Muscle layer of duodenum (tissue), 2 donors: Measurements from ENCODE around the gene CALD1.

Experiments
- H3K27ac ChIP-seq: one replicate; pipeline ENCODE4 v1.7.0; 2013; ENCODE audit warnings: mild to moderate bottlenecking, low read length
- H3K27me3 ChIP-seq: one replicate; pipeline ENCODE4 v1.7.0; 2013; ENCODE audit warnings: low read depth, mild to moderate bottlenecking, control low read depth, low read length
- H3K36me3 ChIP-seq, 2 donors: one replicate each; pipeline ENCODE4 v1.7.0; 2013; ENCODE audit warnings: low read length in 2 of 2, control low read depth in 1 of 2, mild to moderate bottlenecking in 1 of 2; ENCODE audit not compliant: insufficient read depth in 2 of 2, control insufficient read depth in 1 of 2
- H3K4me1 ChIP-seq, 2 donors: one replicate each; pipeline ENCODE4 v1.7.0; 2013; ENCODE audit warnings: low read length in 2 of 2, mild to moderate bottlenecking in 2 of 2, control low read depth in 1 of 2, moderate library complexity in 1 of 2; ENCODE audit not compliant: insufficient read depth in 2 of 2, control insufficient read depth in 1 of 2
- H3K4me3 ChIP-seq, 2 donors: one replicate each; pipeline ENCODE4 v1.7.0; 2013; ENCODE audit warnings: low read length in 2 of 2, low read depth in 1 of 2, mild to moderate bottlenecking in 1 of 2
- H3K9me3 ChIP-seq, 2 donors: one replicate each; pipeline ENCODE4 v1.7.0; 2013; ENCODE audit warnings: low read length in 2 of 2, control low read depth in 1 of 2, mild to moderate bottlenecking in 1 of 2; ENCODE audit not compliant: control insufficient read depth in 1 of 2
- donor health status: healthy.

The CALD1 gene, protein sequence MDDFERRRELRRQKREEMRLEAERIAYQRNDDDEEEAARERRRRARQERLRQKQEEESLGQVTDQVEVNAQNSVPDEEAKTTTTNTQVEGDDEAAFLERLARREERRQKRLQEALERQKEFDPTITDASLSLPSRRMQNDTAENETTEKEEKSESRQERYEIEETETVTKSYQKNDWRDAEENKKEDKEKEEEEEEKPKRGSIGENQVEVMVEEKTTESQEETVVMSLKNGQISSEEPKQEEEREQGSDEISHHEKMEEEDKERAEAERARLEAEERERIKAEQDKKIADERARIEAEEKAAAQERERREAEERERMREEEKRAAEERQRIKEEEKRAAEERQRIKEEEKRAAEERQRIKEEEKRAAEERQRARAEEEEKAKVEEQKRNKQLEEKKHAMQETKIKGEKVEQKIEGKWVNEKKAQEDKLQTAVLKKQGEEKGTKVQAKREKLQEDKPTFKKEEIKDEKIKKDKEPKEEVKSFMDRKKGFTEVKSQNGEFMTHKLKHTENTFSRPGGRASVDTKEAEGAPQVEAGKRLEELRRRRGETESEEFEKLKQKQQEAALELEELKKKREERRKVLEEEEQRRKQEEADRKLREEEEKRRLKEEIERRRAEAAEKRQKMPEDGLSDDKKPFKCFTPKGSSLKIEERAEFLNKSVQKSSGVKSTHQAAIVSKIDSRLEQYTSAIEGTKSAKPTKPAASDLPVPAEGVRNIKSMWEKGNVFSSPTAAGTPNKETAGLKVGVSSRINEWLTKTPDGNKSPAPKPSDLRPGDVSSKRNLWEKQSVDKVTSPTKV

DNA sequence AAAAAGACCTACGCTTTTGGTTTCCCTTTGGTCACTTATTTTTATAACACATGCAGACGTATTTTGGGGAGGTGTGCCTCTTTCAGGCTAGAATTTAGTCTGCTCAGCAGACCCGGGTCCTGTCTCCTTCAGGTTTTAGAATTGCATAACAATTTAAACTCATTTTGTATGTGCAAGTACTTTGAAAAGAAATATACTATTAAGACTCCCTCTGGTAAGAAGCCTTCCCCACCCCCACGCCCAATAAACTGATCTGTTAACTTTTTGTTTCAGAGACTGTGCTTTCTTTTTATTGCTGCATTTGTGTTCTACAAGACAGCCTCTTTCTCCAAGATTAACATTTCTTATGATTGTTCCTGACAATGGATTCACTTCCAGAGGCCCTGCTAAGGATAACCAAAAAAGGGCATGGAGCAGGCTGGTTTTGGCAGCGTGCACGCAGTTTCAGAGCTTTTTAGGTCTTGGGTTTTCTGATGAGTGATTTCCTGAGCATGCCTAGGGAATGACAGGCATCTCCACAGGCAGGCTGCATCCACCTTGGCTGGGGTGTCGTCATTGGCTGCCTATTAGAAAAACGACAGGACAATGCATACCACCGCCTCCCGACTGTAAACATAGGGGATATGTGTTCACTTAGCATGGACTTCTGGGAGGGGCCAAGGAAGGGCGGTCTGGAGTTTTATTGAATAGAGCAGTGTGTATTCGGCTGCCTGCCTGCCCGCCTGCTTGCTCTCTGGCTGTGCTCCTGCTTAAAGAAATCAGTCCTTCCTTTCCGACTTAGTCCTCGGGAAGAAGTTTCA lies at the start of gene CALD1:
CALD1 (plus strand) TSS at position 694 of the 800 bp plus-strand sequence. CDS start 88,100 bp downstream, outside the sequence.
- peak within 1 kb of the TSS; percentile 95 for H3K27ac ChIP-seq
- peaks cover 0 to 16% of the 10 kb centered on the region in 2 donors for H3K36me3 ChIP-seq
- no peaks in the 10 kb centered on the region for H3K9me3 ChIP-seq
- peak within 1 kb of the TSS; percentile 67 to 75 for H3K4me3 ChIP-seq
- no peaks in the 10 kb centered on the region for H3K27me3 ChIP-seq
- peaks cover 5 to 14% of the 10 kb centered on the region in 2 donors for H3K4me1 ChIP-seq

DNA sequence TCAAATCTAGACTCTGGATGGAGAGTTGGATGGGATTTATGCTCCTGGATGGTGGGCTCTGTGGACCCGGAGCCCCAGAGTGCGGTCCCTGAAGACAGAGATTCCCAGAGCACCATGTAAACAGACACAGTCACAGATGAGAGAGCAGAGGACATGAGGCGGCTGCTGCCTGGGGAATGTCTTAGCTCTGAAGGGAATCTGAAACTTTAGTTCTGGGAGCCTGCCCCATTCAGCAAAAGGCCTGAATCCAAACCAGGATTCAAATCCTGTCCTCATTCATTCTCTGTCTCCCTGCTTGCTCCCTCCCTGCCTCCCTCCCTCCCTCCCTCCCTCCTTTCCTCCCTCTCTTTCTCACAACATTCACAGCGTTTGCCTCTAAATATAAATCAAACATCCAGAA lies 49.5 kb upstream of the CALD1 start:
- Histone ChIP-seq H3K9me3 (no peaks in the 10 kb centered on the region), H3K27me3 (no peaks in the 10 kb centered on the region), H3K36me3 (no peaks in the 10 kb centered on the region), H3K4me3 (peak overlapping the region in 1 of 2 donors; percentile 23), H3K27ac (peak overlapping the region; percentile 88), H3K4me1 (peaks cover 17 to 24% of the 10 kb centered on the region in 2 donors)

DNA sequence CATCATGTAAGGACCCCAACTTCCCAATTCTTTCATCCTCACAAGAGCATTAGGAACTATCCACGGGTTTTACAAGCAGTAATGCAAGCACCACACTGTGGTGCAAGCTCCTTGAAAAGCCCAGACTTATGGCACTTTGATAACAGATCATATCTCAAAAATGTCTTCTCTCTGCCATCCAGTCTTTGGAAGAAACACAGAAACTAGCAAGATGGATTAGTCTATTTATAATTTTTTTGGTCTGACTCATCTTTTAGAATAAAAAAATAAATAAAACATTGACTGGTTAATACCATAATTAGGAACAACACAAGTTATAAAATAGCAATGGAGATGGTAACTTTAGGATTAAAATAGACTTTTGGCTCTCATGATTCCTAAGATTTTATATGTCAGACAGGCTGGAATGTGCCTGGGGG lies 49.0 kb upstream of the CALD1 start:
- Histone ChIP-seq H3K9me3 (no peaks in the 10 kb centered on the region), H3K27ac (peak overlapping the region; percentile 88), H3K27me3 (no peaks in the 10 kb centered on the region), H3K4me3 (peak overlapping the region in 1 of 2 donors; percentile 6), H3K36me3 (no peaks in the 10 kb centered on the region), H3K4me1 (peaks cover 17 to 24% of the 10 kb centered on the region in 2 donors)

DNA sequence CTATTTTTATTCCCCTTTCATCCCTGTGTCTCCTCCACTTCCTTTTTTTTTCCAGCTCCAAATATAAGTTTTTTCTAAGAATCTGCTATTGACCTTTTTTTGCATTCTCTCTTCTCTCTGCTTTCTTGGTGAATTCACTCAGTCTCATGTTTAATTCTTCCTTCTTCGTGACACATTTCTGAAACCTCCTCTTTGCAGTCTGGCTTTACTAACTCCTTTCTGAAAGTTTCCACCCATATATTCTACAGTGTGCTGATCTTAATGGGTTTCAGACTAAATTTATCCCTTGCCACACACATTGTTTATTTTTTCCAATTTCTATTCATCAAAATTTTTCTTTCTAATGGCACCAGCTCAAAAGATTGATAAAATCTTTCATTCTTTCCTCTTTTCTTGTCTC lies 47.8 kb upstream of the CALD1 start:
- no peaks in the 10 kb centered on the region for H3K9me3 ChIP-seq
- H3K4me3 ChIP-seq, result no peak overlapping the region
- H3K4me1 ChIP-seq, result peaks cover 17 to 22% of the 10 kb centered on the region in 2 donors
- peak overlapping the region; percentile 88 for H3K27ac ChIP-seq
- H3K36me3 ChIP-seq, result no peaks in the 10 kb centered on the region
- no peaks in the 10 kb centered on the region for H3K27me3 ChIP-seq

DNA sequence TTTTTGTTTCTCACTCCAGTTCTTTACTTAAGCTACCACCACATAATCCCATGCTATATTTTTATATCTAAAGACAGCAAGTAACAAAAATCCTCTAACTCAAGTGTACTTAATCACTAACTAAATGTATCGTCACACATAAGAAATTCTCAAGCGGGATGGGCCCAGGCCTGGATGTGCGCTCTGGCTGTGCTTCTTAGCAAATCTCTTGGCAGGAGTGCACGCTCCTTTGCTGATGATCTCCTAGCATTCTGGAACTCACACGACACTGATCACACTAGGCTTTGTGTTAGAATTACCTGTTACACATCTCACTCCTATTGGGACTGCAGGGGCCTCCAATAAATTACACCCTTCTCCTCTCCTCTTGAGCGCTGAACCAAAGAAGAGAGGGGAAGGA lies 46.7 kb upstream of the CALD1 start:
- no peaks in the 10 kb centered on the region for H3K9me3 ChIP-seq
- no peak overlapping the region for H3K27ac ChIP-seq
- peaks cover 16 to 17% of the 10 kb centered on the region in 2 donors for H3K4me1 ChIP-seq
- H3K27me3 ChIP-seq, result no peaks in the 10 kb centered on the region
- no peaks in the 10 kb centered on the region for H3K36me3 ChIP-seq
- H3K4me3 ChIP-seq, result no peak overlapping the region

DNA sequence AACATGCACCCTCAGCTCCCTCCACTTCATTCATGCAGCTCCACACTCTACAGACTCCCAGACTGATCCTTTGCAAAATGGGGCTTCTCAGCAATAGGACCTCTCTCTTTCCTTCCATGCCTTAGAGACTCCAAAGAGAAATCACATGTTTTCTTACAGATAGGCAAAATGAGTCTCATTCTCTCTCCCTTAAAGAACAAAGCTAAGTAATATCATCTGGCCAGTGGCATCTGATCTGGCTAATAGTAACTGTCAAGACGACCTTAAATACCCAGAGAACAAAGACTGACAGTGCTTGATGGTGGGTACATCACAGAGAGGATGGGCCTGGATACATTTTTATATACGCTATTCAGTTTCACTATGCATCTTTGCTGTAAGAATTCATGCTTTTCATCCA lies 43.1 kb upstream of the CALD1 start:
- Histone ChIP-seq H3K4me3 (no peak overlapping the region), H3K36me3 (no peaks in the 10 kb centered on the region), H3K4me1 (peaks cover 8% of the 10 kb centered on the region in 2 donors), H3K27me3 (no peaks in the 10 kb centered on the region), H3K9me3 (no peaks in the 10 kb centered on the region), H3K27ac (no peak overlapping the region)

DNA sequence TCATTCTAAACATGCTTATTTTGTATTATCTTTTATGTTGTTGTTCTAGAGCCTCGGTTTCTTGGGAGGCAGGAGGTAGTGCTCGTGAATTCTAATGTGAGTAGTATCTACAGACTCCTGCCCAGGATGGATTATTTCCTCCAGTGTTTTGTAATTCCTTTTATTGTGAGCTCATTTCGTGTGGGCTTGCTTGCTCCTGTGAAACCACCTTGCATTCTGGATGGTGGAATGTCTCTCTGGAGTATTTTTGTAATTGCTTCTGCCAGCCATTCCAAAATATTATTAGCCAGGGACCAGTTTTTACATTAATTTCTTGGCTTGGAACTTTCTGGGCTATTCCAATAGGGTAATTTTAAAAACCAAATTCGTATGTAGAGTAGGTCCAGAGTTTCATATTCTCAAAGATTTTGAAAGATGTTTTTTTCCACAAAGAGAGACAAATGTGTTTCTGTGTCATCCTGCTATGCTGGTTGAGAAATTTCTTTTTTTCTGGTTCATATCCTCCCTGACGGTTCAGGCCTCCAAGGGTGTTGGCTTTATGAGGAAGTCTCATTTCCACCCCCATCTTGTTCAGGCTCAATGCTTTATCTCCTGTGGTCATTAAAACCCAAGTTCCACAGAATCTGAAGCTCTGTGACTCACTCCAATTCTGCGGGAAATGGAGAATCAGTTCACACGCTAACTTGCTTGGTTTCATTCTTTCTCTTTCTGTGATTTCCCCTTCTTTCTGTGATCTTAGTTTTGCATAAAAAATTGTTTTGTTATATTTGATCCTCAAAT lies 41.7 kb upstream of the CALD1 start:
- Histone ChIP-seq H3K4me1 (peaks cover 0 to 8% of the 10 kb centered on the region in 2 donors), H3K27ac (no peak overlapping the region), H3K9me3 (no peaks in the 10 kb centered on the region), H3K36me3 (peaks cover 0 to 4% of the 10 kb centered on the region in 2 donors), H3K4me3 (no peak overlapping the region), H3K27me3 (no peaks in the 10 kb centered on the region)

DNA sequence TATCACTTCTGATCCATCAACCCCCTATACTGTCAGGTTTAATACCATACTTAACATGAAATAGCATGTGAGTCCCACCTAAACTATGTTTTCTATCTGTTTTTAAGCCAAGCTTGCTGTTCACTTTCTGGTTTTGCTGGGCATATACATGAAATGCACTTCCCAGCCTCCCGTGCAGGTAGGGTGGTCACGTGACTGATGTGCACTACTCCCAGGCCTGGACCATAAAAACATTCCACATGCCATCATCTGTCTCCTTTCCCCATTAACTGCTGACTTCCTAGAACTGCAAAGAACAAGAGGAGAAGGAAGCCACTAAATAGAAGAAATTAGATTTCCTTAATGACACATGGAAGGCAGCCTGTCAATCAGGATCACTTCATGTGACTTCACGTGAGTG lies 40.1 kb upstream of the CALD1 start:
- no peaks in the 10 kb centered on the region for H3K27me3 ChIP-seq
- H3K4me1 ChIP-seq, result peaks cover 0 to 13% of the 10 kb centered on the region in 2 donors
- H3K27ac ChIP-seq, result no peak overlapping the region
- peaks cover 0 to 6% of the 10 kb centered on the region in 2 donors for H3K36me3 ChIP-seq
- no peaks in the 10 kb centered on the region for H3K9me3 ChIP-seq
- no peak overlapping the region for H3K4me3 ChIP-seq

DNA sequence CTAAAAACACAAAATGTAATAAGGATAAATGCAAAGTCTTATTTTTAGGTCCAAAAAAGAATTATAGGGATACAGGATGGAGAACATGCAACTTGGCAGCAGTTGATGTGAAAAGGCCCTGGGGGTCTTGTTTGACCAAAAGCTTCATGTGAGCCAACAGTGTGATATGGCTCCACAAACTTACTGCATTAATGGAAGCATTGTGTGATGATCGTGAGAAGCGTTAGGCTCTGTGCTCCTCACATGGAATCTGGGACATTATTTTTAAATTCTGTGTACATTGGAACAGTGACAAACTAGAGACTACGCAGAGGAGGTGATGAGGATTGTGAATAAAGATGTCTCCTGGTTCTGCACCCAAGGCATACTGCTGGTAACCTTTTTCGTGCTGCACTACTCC lies 39.1 kb upstream of the CALD1 start:
- no peak overlapping the region for H3K4me3 ChIP-seq
- H3K27me3 ChIP-seq, result no peaks in the 10 kb centered on the region
- peaks cover 0 to 13% of the 10 kb centered on the region in 2 donors for H3K4me1 ChIP-seq
- H3K27ac ChIP-seq, result no peak overlapping the region
- H3K9me3 ChIP-seq, result no peaks in the 10 kb centered on the region
- peaks cover 0 to 6% of the 10 kb centered on the region in 2 donors for H3K36me3 ChIP-seq

DNA sequence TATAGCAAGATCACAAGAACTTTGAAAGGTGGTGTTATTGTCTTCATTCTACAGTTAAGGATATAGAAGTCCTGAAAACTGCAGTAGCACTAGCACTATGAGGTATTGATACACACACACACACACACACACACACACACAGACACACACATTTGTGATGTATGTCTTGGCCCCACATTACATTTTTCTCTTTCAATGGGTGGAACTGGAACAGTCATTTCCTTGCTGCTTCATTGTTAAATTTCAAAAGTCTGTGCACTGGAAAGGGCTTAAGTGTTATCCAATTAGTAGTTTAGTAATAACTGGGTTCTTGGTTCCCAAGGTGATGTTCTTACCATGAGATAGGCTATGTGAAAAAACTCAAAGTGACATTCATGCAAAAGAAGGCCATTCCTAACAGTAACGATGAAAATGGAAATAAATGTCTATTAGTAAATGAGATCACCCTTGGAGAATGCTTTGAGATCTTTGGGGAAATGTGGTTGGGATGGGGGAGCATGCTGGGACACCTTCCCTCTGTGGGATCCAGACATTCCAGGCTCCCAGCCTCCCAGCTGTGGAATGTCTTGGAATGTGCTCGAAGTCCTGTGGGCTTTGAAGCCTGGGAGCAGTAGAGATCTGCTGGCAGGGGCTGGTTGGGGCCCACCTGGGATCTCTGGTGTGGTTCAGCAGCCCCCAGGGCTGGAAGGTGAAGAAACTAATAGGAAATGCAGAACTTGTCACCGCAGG lies 37.4 kb upstream of the CALD1 start:
- H3K4me1 ChIP-seq, result peaks cover 0 to 13% of the 10 kb centered on the region in 2 donors
- no peak overlapping the region for H3K4me3 ChIP-seq
- H3K27ac ChIP-seq, result peak overlapping the region; percentile 66

More for the DNA sequence above, 37.4 kb upstream of the CALD1 start:
- Histone ChIP-seq H3K9me3 (no peaks in the 10 kb centered on the region), H3K36me3 (peaks cover 0 to 6% of the 10 kb centered on the region in 2 donors), H3K27me3 (no peaks in the 10 kb centered on the region)
